ENCODE data around the gene TMED4. TPM values are rescaled to one million over a fixed set of nuclear protein-coding genes. Genes with fewer than 3 reads are reported as not detected.

TMED4 gene
- total RNA-seq, 1 donor from 2014 or later, result 69.1 TPM

GRCh38 chr7:44590910-44591309 lies 8.9 kb upstream of the TMED4 start:
- H3K4me1 ChIP-seq, result no peaks in the 10 kb centered on the region
- no peak overlapping the region for H3K27ac ChIP-seq
- H3K9me3 ChIP-seq, result no peaks in the 10 kb centered on the region
- intact Hi-C loops (cut with DNase I), result loop anchor here (2.0 kb wide), 1 partner anchor 330 kb away; no protein-coding TSS in a partner anchor
- H3K27me3 ChIP-seq, result no peaks in the 10 kb centered on the region
- TF ChIP-seq, protein P1, sequence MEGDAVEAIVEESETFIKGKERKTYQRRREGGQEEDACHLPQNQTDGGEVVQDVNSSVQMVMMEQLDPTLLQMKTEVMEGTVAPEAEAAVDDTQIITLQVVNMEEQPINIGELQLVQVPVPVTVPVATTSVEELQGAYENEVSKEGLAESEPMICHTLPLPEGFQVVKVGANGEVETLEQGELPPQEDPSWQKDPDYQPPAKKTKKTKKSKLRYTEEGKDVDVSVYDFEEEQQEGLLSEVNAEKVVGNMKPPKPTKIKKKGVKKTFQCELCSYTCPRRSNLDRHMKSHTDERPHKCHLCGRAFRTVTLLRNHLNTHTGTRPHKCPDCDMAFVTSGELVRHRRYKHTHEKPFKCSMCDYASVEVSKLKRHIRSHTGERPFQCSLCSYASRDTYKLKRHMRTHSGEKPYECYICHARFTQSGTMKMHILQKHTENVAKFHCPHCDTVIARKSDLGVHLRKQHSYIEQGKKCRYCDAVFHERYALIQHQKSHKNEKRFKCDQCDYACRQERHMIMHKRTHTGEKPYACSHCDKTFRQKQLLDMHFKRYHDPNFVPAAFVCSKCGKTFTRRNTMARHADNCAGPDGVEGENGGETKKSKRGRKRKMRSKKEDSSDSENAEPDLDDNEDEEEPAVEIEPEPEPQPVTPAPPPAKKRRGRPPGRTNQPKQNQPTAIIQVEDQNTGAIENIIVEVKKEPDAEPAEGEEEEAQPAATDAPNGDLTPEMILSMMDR (IDR thresholded peaks at IDR 0.05), result no peak
- no peak for DNase-seq (ENCODE audit: low spot score in 2 of 2)
- H3K36me3 ChIP-seq, result no peaks in the 10 kb centered on the region
- H3K4me3 ChIP-seq, result no peak overlapping the region

DNA sequence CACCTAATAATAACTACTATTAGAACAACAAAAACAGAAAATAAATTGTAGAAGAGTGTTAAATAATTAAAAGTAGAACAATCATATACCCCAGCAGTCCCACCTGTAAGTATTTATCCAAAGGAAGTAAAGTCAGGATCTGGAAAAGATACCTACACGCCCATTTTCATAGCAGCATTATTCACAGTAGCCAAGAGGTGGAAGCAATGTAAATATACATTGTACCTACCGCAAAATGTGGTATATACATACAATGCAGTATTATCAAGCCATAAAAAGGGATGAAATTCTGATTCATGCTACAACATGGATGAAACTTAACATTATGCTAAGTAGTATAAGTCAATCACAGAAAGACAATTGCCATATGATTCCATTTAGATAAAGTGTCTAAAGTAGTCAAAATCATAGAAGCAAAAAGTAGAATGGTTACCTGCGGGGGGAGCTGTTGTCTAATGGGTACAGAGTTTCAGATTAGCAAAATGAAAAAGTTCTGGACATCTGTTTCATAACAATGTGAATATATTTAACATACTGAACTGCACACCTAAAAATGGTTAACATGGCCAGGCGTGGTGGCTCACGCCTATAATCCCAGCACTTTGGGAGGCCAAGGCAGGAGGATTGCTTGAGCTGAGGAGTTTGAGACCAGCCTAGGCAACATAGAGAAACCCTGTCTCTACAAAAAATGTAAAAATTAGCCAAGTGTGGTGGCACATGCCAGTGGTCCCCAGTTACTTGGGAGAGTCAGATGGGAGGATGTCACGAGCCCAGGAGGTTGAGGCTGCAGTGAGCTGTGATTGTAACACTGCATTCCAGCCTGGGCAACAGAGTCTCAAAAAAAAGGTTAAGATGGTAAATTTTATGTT lies 6.0 kb upstream of the TMED4 start:
- Histone ChIP-seq H3K9me3 (no peaks in the 10 kb centered on the region), H3K4me1 (peaks cover 0 to 2% of the 10 kb centered on the region in 2 donors), H3K27me3 (no peaks in the 10 kb centered on the region), H3K4me3 (no peak overlapping the region), H3K27ac (no peak overlapping the region), H3K36me3 (no peaks in the 10 kb centered on the region)
- TF ChIP-seq, protein P1 (IDR thresholded peaks at IDR 0.05), result peak; percentile 8 to 49 (median 45)
- intact Hi-C loops (cut with DNase I), result loop anchor here (10.0 kb wide), 1 partner anchor 713 kb away; no protein-coding TSS in a partner anchor
- DNase-seq (ENCODE audit: low spot score in 2 of 2), result no peak

DNA sequence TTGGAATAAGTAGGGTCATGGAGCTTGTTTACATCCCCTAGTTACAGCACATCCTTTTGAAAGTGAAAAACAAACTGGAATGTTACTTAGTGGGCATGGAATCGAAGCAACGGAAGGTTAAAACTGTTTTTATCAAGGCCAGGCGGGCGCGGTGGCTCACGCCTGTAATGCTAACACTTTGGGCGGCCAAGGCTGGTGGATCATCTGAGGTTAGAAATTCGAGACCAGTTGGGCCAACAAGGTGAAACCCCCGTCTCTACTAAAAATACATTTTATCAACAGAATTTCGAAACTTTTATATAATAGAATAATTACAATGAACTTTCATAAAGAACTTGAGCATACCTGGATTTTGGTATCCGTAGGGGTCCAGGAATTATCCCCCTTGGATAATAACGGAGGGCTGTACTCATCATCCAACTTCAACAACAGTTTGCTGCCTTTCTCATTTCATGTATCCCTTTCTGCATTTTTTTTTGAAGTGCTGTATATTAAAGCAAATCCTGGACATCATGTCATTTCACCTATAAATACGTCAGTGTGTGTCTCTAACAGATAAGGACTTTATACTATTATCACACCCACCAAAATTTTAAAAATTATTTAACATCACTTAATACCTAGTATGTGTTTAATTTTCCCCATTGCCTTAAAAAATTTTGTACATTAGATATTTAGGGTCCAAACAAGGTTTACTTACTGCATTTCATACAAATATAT lies 1.3 kb upstream of the TMED4 start:
- H3K9me3 ChIP-seq, result no peaks in the 10 kb centered on the region
- H3K36me3 ChIP-seq, result peaks cover 13 to 22% of the 10 kb centered on the region in 2 donors
- peak overlapping the region; percentile 88 to 97 for H3K27ac ChIP-seq
- TF ChIP-seq, protein P1 (IDR thresholded peaks at IDR 0.05), result no peak
- H3K4me1 ChIP-seq, result peaks cover 6 to 17% of the 10 kb centered on the region in 2 donors
- H3K4me3 ChIP-seq, result peak overlapping the region; percentile 73 to 96
- intact Hi-C loops (cut with DNase I), result loop anchor here (5.0 to 10.0 kb wide), 3 partner anchors 326 to 709 kb away; no protein-coding TSS in a partner anchor
- no peaks in the 10 kb centered on the region for H3K27me3 ChIP-seq
- DNase-seq (ENCODE audit: low spot score in 2 of 2), result no peak

DNA sequence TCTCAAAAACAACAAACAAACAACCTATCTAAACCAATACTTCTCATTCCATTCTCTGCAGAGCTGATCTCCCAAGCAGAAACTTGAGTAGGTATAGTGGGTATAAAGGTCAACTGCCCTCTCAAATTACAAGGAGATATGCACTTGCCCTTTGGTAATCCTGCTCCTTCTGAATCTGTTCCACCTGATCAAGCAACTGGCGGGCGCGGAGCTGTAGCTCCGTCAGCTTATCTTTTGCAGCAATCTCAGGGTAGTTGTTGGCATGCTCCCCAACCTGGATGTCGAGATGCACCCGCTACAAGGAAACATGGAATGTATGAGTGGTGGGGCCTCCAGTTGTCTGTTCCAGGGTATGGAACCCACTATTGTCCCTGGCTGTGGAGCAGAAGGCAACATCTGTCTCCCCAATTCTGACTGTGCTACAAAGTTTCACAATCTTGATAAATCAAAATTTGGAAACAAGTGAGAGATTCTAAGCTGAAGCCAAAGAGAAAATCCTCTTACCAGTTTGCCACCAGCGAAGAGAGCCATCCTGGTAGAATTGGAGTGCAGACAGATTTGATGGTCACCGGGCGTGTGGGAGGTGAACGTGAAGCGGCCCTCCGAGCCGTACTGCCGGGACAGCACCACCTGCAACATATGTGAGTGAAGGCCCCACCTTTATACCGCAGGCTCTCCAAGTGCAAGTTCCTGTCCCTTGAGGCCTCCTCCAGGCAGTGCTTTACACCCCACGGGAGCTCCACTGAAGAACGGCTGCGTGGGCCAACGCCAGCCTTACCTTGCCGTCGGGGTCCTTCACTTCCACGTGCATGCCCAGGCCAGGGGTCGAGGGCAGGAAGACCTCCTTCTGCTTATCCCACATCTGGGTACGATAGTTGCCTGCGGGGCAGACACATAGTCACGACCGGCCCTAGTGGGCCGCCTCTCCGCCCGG lies 819 bp downstream of the TMED4 start:
- Histone ChIP-seq H3K27ac (peak overlapping the region; percentile 88 to 97), H3K36me3 (peaks cover 16 to 27% of the 10 kb centered on the region in 2 donors), H3K4me1 (peaks cover 6 to 17% of the 10 kb centered on the region in 2 donors), H3K4me3 (peak overlapping the region; percentile 92 to 96), H3K27me3 (no peaks in the 10 kb centered on the region), H3K9me3 (no peaks in the 10 kb centered on the region)
- intact Hi-C loops (cut with DNase I), result loop anchor here (5.0 to 10.0 kb wide), 3 partner anchors 324 to 706 kb away; no protein-coding TSS in a partner anchor
- no peak for DNase-seq (ENCODE audit: low spot score in 2 of 2)
- TF ChIP-seq, protein P1 (IDR thresholded peaks at IDR 0.05), result no peak

- peaks cover 14 to 30% of the 10 kb centered on the region in 2 donors for H3K4me1 ChIP-seq
- H3K4me3 ChIP-seq, result no peak overlapping the region
- DNase-seq (ENCODE audit: low spot score in 2 of 2), result no peak
- no peaks in the 10 kb centered on the region for H3K9me3 ChIP-seq
- H3K27me3 ChIP-seq, result no peaks in the 10 kb centered on the region
- no peak overlapping the region for H3K27ac ChIP-seq
- TF ChIP-seq, protein P1 (IDR thresholded peaks at IDR 0.05), result no peak
- peaks cover 28 to 47% of the 10 kb centered on the region in 2 donors for H3K36me3 ChIP-seq
- intact Hi-C loops (cut with DNase I), result loop anchor here (10.0 kb wide), 1 partner anchor 539 kb away; the partner anchor contains the start of gene TBRG4
Observed at GRCh38 chr7:44576228-44576627, 5.8 kb downstream of the TMED4 start.
